Activated CD8-positive, alpha-beta memory T cell treated with anti-CD3 and anti-CD28 coated beads, Interleukin-2, amount 50 U/mL, for 4 hours (primary cell): ENCODE measurements around the gene USP9Y.
"Not testable (repeated sequence)": the region's sequence is repeated elsewhere in the genome, so short reads cannot be mapped to it uniquely, and the experiment has no call there.

Source experiments
- DNase-seq: peaks from one replicate; pipeline ENCODE4 v3.0.0-alpha.2; 2020

USP9Y gene, protein sequence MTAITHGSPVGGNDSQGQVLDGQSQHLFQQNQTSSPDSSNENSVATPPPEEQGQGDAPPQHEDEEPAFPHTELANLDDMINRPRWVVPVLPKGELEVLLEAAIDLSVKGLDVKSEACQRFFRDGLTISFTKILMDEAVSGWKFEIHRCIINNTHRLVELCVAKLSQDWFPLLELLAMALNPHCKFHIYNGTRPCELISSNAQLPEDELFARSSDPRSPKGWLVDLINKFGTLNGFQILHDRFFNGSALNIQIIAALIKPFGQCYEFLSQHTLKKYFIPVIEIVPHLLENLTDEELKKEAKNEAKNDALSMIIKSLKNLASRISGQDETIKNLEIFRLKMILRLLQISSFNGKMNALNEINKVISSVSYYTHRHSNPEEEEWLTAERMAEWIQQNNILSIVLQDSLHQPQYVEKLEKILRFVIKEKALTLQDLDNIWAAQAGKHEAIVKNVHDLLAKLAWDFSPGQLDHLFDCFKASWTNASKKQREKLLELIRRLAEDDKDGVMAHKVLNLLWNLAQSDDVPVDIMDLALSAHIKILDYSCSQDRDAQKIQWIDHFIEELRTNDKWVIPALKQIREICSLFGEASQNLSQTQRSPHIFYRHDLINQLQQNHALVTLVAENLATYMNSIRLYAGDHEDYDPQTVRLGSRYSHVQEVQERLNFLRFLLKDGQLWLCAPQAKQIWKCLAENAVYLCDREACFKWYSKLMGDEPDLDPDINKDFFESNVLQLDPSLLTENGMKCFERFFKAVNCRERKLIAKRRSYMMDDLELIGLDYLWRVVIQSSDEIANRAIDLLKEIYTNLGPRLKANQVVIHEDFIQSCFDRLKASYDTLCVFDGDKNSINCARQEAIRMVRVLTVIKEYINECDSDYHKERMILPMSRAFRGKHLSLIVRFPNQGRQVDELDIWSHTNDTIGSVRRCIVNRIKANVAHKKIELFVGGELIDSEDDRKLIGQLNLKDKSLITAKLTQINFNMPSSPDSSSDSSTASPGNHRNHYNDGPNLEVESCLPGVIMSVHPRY (N-terminal part only)

DNA sequence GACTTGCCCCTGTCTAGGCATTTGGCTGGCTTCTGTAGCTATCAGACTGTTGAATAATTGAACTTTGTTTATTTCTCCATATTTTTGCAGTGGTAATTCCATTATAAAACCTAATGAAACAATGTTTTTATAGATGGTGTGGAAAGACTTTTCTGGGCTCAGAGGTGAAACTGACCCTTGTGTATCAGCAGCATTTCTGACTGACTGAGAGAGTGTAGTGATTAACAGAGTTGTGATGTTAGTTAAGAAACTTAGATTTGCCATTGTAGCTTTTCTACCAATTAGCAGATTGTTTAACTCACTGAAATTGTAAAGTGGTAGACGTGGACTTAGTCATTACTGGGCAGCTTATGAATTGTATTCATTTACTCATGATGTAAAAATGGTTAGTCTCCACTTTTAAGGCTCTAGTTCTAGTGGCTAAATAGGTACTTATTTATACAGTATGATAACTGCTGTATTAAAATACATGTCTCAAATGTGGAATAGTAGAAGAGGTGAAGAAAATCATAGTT is at the start of gene USP9Y:
TSS of gene USP9Y (plus strand) at position 51 of the 515 bp plus-strand sequence. CDS start 8,217 bp downstream, outside the sequence.
- no peak for DNase-seq

DNA sequence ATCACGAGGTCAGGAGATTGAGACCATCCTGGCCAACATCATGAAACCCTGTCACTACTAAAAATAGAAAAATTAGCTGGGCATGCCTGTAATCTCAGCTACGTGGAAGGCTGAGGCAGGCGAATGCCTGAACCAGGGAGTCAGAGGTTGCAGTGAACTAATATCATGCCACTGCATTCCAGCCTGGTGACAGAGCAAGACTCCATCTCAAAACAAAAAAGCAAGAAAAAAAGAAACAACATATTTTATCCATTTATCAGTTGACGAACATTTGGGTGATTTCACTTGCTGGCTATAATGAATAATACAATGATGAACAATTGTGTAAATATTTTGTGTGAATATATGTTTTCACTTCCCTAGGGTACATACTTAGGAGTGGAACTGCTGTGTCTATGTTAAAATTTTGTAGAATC is 49.4 kb upstream of the USP9Y start:
- no peak for DNase-seq

DNA sequence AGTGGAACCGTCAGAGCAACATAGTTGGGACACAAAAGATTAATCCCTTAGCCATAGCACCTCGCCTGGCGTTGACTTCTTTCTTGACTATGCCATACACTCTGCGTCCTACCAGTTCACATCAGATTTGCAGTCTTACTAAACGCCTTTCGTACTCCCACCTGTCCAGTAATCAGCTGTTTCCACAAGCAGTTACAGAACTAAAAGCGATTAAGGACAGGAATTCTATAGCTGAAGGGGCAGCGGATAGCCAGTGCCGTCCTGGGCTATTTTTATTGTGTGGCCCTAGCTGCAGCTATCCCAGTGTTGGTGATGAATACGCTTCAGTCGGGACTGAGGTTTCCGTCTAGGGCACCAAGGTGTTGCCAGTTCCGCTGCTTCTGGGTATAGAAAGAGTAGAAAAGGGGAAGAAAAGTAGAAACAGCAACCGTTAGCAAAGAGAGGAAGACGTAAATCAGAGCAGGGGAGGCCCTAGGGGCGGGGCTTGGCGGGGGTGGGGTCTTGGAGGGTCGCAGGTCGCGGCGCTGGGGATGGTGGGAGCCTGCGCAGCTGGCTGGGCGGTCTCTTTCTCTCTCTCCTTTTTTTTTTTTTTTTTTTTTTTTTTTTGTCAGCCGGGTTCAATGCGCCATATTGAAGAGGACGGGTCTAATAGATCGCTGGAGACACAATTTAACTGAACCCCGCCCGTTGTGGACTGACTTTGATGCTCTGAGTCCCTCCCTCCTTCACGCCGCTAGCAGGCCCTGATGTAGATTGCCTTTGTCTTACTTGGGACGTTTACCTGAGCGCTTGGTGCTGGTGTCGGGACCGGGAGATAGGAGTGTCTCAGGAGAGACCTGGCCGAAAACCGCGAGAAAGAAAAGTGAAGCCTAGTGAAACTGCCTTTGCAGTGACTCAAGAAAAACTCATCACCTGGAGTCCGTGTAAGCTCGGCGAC is 39.0 kb upstream of the USP9Y start:
- DNase-seq = no peak

DNA sequence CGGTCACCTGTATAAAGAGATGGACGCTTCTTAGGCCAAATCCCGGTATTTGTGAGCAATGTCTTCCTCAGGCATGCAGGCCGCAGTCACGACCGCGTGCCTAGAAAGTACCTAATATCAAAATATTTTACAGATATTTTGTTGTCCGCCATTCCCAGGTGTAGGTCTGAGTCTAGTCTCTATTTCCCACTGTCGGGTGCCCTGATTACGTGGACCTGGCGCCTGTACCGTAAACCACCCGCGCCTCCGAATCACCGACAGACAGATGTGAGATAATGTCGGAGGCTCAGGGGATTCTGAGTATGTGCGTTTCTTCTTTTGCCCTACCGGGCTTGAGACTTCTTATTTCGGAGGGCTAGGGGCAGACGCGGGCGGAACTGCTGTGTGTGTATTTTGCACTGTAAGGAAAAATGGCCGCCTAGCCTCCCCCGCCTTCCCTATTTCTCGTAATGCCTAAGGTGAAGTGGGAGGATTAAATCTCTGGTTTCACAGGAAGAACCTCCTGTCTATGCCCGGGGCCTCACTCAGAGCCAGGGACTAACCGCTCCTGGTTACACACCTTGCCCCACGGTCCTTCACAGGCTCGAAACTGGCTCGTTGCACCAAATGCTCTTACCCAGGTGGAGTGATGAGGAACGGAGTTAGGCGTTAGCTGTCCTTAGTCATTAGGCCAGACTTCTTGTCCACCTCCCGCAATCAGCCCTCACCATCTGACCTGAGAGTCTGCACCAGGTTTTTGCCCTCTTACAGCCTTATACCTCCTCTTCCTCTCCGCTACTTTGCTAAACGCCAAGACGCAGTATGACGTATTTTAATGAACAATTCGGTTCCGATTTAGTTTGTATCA is 38.1 kb upstream of the USP9Y start:
- DNase-seq = no peak

DNA sequence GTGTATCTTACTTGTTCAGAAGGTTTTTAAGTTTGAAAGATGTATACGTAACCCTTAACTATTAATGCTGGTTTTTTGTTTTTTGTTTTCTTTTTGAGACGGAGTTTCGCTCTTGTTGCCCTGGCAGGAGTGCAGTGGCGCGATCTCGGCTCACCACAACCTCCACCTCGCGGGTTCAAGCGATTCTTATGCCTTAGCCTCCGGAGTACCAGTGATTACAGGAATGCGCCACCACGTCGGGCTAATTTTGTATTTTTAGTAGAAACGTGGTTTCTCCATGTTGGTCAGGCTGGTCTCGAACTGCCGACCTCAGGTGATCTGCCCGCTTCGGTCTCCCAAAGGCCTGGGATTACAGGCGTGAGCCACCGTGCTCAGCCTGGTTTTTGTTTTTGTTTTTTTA is 37.2 kb upstream of the USP9Y start:
- not testable (repeated sequence) for DNase-seq

DNA sequence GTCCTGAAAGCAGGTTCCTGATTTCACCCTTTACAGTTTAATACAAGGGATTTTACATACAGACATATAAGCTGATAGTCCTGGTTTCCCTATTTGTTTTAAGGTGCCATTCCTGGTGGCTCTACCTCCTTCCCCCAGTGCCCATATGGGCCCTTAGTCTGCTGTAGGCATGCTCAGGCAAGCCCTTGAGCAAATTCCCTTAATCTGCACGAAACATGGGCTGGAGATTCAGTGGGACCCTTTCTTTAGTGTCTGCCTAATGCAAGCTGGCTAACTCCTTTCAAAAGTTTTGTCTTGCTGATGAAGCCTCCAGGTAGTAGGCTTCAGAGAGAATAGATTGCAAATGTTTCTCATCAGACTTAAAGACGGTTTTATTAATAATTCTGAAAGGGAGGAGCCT is 22.9 kb upstream of the USP9Y start:
- DNase-seq = no peak

DNA sequence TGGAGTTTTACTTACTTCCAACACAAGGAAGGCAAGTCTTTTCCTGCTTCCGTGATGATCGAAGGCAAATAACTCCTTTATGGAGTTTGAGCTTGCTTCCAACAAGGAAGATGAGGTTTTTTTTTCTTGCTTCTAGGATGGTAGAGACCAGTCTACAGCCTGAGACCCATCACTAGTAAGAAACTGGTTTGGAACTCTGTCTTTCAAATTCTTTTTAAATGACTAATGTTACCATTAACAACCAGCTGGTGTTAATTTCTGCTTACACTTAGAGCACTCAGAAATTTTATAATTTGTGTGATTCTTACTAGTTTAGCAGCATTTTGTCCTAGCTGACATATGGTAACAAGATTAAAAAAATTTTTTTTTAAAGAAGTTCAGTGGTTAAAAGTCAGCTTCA is 19.5 kb upstream of the USP9Y start:
- DNase-seq = no peak

DNA sequence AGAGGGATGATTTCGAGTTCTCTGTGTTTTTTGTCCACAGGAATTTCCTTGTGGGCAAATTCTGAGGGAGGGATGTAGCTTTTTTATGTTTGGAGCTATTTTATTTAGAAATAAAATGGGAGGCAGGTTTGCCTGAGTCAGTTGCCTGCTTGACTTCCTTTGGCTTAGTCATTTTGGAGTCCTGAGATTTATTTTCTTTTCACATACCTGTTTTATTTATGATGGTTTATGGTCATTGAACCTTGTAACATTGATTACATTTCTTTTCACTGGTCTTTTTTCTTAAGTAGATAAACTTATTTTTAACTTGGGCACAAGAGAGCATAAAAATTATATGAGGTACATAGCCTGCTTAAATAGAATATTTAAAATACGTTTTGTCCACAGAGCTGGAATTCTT is 12.7 kb upstream of the USP9Y start:
- DNase-seq = no peak

DNA sequence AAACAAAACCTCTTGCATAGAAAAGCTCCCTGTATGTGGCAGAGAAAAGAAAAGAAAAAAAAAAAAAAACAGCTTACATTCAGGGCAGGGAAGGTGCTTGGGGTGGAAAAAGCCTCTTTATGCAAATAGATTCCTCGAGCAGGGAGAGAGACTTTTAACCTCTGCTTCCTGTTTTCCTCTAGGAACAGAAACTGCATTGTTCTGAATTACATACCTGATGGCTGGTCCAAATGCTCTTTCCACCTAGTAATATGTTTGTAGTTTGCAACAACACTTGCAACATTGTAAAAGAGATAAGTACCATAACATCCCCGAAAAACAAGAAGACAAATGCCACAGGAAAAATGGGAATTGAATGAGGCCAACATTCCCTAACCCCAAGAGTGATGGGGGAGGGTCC is 944 bp upstream of the USP9Y start:
- DNase-seq = no peak

DNA sequence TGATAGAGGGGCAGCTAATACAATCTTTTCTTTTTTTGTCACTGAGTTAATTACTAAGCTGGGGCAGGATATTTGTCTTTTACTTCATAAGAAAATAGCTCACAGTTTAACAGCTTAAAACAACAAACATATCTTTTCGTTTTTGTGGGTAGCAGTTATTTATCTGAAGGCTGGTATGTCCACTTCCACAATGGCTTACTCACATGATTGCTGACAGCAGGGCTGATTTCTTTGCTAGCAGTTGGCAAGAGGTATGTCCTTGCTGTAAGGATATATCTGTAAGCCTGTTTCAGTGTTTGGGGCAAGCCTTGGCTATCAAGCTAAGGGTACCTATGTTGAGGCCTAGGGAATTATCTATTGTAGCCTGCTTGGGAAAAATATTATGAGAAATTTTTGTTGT is 1.1 kb downstream of the USP9Y start:
- no peak for DNase-seq

DNA sequence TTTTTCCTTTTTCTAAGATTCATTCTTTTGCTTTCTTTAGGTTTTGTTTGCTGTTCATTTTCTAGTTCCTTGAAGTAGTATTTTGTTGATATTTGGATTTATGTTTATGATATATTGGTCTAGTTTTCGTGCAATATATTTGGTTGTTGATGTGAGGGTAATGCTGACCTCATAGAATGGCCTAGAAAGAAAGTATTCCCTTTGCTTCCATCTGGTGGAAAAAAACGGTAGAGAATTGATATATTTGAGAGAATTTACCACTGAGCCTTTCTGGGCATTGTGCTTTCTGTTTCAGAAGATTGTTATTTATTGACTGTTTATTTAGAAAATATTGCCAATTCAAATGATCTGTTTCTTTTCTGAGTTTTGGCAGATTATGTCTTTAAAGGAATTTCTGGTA is 9.4 kb downstream of the USP9Y start:
- DNase-seq = no peak

DNA sequence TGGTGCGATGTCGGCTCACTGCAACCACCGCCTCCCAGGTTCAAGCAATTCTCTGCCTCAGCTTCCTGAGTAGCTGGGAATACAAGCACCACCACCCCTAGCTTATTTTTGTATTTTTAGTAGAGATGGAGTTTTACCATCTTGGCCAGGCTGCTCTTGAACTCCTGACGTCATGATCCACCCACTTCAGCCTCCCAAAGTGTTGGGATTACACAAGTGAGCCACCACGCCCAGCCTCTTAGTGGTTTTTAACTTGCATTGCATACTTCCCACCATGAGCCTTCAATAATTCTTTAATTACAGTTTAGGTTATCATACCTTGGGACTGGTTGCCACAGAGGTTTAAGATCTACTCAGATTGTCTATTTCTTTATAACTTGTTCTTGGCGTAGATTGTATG is 14.3 kb downstream of the USP9Y start:
- no peak for DNase-seq

DNA sequence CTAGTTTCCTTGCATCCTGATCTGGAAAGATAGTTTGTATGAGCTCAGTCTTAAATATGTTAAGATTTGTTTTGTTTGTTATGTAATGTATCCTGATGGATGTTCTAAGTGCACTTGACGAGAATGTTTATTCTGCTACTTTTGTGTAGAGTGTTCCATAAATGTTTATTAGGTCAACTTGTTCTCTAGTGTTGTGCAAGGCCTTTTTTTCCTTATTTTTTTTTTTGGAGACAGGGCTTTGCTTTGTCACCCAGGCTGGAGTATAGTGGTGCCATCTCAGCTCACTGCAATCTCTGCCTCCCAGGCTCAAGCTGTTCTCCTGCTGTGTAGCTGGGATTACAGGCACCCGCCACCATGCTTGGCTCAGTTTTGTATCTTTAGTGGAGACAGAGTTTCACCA is 28.7 kb downstream of the USP9Y start:
- DNase-seq = no peak

DNA sequence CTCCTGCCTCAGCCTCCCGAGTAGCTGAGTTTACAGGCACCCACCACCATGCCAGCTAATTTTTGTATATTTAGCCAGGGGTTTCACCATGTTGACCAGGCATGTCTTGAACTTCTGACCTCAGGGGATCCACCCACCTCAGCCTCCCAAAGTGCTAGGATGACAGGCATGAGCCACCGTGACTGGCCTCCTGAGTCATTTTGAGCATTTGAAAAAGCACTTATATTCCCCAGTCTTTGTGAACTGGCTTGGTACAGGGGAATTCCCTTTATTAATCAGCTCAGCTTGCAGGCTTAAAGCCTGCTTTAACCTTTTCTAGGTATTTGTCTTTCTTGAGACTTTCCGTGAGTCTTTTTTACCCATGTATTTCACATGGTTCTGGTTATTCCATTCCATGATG is 32.6 kb downstream of the USP9Y start:
- no peak for DNase-seq

DNA sequence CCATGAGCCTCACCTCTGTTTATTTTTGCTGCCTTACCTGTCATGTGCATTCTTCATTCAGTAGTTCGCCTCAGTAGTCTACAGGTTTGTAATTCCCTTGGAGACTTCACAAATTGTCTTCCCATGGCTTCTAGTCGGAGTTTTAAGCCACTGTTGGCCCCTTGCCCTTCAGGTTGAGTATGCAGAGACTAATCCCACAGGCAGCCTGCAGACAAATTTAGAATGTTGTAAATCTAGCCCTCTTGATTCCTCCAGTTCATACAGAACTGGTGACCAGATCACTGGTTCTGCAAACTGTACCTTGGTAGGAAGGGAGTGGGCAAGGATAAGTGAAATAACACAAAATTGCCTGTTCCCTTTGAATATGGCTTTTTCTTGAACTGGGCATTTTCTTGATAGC is 33.0 kb downstream of the USP9Y start:
- no peak for DNase-seq

DNA sequence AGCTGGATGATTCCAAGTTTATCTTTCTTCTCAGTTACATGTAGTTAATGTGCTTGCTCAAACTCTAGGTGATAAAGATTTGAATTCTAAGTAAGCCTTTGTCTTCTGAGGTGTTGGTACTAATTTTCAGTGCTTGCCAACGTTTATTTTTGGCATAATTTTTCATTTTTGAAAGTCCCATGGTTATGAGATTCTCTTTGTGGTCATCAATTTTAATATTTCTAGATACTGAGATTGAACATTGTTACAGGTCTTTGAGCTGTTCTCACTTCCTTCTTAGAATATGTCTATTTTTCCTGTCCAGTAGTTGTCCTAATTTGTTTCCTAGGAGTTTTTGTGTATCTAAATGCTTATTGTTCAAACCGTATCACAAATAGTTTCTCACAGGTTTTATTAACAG is 40.4 kb downstream of the USP9Y start:
- no peak for DNase-seq

DNA sequence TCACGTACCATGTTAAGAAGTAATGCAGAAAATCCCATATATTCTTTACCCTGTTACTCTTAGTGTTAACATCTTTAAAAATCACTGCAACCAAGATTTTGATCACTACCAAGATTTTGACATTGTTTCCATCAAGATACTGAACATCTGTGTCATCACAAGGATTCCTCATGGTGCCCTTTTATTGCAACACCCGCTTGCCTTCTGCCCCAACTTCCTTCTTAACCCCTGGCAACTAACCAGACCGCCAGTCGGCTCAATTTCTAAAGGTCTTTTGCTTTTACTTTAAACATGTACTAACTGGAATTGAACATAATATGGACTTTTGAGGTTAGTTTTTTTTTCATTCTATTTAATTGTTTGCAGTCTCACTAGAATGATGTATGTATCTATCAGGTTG is 41.7 kb downstream of the USP9Y start:
- no peak for DNase-seq

DNA sequence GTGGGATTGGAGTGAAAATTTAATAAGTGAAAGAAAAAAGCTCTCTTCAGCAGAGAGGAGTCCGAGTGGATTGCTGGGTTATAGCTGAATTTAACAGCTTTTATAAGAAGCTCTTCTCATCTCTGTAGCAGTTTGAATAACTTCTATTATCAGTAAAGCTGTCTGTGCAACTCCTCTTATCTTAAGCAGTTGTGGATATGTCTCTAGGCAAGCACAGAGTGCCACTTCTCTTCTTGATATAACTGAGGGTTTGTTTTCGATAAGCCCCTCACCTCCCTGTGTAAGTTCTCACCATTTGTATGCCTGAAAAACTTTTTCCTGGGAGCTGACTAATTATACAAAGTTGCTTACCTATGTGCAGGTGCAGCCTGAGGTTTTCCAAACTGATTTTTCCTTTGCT is 43.1 kb downstream of the USP9Y start:
- no peak for DNase-seq

DNA sequence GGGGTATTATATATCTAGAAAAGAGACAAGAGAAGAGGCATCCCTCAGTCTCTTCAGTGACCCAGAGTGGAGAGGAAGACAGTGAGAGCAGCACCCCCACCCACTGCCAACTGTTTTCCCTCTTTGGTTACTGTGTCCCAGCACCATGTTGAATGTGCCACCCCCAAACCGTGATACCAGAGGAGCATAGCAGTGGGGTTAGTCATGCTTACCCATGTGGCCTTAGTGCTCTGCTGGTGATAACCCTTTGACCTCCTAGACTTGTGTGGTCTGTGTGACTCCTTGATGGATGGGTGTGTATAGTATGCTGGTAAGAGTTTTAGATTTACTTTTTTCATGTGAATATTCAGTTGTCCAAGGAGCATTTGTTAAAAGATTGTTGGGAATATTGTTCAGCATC is 48.3 kb downstream of the USP9Y start:
- DNase-seq = no peak

DNA sequence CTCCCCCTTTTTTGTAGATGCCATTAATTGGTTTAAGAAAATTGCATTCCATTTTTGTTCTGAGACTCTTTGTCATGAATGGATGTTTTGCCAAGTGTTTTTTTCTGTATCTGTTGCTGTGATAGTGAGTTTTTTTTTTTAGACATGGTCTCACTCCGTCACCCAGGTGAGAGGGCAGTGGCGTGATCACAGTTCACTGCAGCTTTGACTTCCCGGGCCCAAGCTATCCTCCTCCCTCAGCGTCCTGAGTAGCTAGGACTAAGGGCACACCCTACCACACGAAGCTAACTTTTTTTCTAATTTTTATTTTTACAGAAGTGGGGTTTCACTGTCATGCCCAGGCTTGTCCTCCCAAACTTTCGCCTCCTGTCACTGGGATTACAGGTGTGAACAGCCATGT is 51.8 kb downstream of the USP9Y start:
- no peak for DNase-seq

DNA sequence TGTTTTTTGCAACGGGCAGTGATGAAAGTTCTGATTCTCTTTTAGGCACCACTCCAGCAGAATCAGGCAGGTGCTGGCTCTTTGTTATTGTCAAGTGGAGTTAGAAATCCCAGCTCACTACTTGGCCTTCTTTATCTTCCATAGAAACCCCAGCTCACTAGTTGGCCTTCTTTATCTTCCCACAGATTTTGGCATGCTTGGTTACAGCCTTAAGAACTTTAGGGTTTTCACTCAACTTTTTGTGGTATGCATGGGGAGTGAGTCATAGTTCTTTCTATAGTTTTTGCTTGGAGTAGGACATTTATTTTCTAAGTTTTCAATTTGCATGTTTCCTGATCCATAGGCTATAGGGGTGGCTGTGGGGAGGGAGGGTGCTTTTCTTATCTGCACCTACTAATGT is 55.0 kb downstream of the USP9Y start:
- no peak for DNase-seq

DNA sequence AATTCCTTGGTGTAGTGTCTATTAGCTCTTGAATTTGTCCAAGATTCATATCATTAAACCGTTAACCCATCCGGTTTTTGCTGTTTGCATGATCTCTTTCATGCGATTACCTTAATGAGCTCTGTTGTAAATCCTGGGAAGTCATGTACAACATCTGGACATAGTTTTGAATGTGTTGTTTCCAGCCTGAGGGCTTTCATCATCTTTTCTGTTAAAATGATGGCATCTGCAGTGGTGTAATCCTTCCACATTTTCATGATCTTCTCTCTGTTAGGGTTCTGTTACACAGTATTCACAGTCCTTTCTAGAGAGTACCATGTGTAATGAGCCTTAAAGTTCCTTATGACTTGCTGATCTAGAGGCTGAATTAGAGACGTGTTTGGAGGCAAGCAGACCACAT is 64.9 kb downstream of the USP9Y start:
- DNase-seq = no peak
